ENCODE data around the gene CUEDC2.

CUEDC2 gene

GRCh38 chr10:102379383-102379782, 53.0 kb downstream of the CUEDC2 start:
- no peak overlapping the region for H3K4me3 ChIP-seq (replicated peaks in 1 of 2; ENCODE audit: low read depth in 2 of 2, low read length in 2 of 2)
- TF ChIP-seq, protein P1, sequence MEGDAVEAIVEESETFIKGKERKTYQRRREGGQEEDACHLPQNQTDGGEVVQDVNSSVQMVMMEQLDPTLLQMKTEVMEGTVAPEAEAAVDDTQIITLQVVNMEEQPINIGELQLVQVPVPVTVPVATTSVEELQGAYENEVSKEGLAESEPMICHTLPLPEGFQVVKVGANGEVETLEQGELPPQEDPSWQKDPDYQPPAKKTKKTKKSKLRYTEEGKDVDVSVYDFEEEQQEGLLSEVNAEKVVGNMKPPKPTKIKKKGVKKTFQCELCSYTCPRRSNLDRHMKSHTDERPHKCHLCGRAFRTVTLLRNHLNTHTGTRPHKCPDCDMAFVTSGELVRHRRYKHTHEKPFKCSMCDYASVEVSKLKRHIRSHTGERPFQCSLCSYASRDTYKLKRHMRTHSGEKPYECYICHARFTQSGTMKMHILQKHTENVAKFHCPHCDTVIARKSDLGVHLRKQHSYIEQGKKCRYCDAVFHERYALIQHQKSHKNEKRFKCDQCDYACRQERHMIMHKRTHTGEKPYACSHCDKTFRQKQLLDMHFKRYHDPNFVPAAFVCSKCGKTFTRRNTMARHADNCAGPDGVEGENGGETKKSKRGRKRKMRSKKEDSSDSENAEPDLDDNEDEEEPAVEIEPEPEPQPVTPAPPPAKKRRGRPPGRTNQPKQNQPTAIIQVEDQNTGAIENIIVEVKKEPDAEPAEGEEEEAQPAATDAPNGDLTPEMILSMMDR (IDR thresholded peaks at IDR 0.05; ENCODE audit: low read depth, low read length): no peak
- no peak for DNase-seq (ENCODE audit: low read depth in 2 of 2)

DNA sequence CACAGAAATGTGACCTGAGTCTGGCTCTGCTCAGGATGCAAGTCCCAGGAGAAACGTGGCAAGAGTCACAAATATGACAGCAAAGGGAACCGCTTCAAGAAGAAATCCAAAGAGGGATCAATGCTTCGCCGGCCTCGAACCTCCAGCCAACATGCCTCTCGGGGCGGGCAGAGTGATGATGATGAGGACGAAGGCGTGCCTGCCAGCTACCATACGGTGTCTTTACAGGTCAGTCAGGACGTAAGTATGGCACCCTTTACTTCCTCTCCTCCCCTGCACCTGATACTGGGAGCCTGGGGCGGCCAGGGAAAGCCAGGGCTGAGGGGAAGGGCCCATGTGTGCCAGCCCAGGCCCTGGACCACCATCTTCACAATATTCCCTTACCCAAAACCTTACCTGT, 55.5 kb downstream of the CUEDC2 start:
- no peak for DNase-seq (ENCODE audit: low read depth in 2 of 2)
- H3K4me3 ChIP-seq (replicated peaks in 1 of 2; ENCODE audit: low read depth in 2 of 2, low read length in 2 of 2): no peak overlapping the region
- TF ChIP-seq, protein P1 (IDR thresholded peaks at IDR 0.05; ENCODE audit: low read depth, low read length): no peak

DNA sequence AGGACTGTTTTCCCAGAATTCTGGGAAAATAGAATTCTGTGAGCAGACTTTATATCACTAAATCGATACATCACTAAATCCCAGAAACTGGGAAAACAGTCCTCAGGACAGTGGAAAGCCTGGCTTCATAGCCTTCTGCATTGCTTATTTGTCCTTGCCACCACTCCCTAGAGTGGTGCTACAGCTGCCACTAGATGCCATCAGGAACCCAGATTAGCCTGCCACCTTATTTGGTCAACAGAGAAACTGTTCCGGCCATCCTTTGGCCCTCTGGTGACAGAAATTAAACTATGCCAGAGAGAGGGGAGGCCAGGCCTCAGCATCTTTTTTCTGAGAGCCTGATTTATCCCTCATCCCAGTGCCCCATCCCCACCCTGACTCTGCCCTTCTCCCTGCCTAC, 56.5 kb downstream of the CUEDC2 start:
- no peak overlapping the region for H3K4me3 ChIP-seq (replicated peaks in 1 of 2; ENCODE audit: low read depth in 2 of 2, low read length in 2 of 2)
- TF ChIP-seq, protein P1 (IDR thresholded peaks at IDR 0.05; ENCODE audit: low read depth, low read length): no peak
- DNase-seq (ENCODE audit: low read depth in 2 of 2): no peak

DNA sequence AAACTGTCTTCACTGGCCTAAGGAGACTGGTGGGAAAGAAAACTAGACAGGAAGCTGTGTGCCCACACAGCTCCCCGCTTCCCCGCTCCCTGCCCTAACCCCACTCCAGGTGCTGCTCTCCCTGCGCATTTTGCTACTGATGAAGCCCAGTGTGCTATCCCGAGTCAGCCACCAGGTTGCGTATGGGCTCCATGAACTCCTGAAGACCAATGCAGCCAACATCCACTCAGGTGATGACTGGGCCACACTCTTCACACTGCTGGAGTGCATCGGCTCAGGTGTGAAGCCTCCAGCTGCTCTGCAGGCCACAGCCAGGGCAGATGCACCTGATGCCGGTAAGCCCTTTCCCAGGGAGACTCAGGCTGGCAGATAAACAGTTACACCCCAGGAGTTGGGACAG, 57.1 kb downstream of the CUEDC2 start:
- TF ChIP-seq, protein P1 (IDR thresholded peaks at IDR 0.05; ENCODE audit: low read depth, low read length): peak; percentile 5
- DNase-seq (ENCODE audit: low read depth in 2 of 2): no peak

More for the DNA sequence above, 57.1 kb downstream of the CUEDC2 start:
- no peak overlapping the region for H3K4me3 ChIP-seq (replicated peaks in 1 of 2; ENCODE audit: low read depth in 2 of 2, low read length in 2 of 2)

Data from cardiac fibroblast (primary cell).